Stimulated activated CD4-positive, alpha-beta T cell treated with anti-CD3 and anti-CD28 coated beads, Interleukin-1b, Interleukin-23, amount 100 ng/mL, for 1 hour (primary cell): ENCODE measurements around the gene MST1R.
A peak's percentile ranks its signal among the peaks of the same experiment; 100 is the strongest.
"Not testable (repeated sequence)": the region's sequence is repeated elsewhere in the genome, so short reads cannot be mapped to it uniquely, and the experiment has no call there.

Source experiments
- DNase-seq, 2 donors: peaks; one replicate each; pipeline ENCODE4 v3.0.0-alpha.2; 2020; ENCODE audit warnings: low read depth in 2 of 2

MST1R gene

GRCh38 chr3:49911611-49912010, 7.9 kb upstream of the MST1R start:
- no peak for DNase-seq

- no peak for DNase-seq
Measured at GRCh38 chr3:49911124-49911420, 7.4 kb upstream of the MST1R start.

DNA sequence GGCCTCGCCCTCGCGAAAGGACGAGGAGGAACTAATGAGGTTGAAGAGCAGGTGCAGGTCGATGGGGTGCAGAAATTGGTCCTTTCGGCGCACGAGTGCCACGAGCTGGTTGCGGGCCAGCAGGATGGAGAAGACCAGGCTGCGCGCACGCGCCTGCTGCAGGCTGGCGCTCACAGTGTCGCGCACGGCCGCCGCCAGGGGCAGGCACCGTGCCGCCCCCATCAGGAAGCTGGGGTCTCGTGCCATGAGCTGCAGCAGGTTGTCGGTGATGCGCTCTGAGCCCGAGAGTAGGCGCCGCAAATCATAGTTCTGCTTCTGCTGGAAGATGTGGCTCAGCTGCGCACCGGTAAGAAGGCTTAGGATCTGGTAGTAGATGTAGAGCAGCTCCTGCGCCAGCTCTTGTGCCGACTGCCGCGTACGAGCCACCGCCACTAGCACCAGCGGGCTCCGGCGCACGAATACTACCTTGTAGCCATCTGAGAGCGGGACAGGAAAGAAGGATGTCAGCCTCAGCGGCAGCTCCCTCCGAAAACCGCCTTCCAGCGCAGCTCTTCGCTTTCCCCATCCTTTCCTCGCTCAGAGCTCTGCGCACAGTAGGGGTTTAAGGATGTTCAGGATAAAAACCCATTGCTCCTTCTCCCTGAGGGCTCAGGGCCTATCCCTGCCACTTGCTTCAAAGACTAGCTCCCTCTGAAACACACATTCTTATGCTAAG, 6.9 kb upstream of the MST1R start:
- DNase-seq = no peak

GRCh38 chr3:49908373-49909199, 4.9 kb upstream of the MST1R start:
- no peak for DNase-seq

DNA sequence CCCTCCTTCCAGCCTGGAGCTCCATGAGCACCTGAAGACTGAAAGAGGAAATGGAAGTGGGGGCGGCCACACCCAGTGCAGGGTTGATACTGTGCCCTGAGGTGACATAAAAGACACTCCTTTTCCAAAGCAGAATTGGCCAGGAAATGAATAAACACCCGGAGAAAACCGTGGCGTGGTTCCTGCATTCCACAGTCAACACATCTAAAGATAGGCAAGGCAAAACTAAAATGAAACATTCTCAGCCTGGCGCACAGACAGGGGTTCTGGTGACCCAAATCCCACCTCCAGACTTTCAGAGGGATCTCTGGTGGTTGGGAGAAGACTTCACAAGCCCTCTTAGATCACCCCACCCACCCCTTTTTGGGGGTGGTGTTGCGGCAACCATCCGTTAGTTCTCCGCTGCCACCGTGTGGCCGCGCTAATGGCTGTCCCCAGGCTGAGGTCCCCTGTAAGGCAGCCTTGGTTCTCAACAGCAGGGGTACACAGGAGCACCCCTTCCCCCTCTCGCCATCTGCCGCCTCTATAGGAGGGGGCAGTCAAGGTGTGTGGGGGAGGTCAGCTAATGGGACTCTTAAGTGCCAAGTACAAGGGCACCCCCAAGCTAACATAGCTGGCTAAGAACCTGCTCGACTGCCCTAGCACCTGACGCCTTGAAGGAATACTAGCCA, 2.5 kb upstream of the MST1R start:
- DNase-seq = peak in 1 of 2 donors; percentile 13

- DNase-seq = not testable (repeated sequence)
Measured at GRCh38 chr3:49904448-49904847, 775 bp upstream of the MST1R start.

DNA sequence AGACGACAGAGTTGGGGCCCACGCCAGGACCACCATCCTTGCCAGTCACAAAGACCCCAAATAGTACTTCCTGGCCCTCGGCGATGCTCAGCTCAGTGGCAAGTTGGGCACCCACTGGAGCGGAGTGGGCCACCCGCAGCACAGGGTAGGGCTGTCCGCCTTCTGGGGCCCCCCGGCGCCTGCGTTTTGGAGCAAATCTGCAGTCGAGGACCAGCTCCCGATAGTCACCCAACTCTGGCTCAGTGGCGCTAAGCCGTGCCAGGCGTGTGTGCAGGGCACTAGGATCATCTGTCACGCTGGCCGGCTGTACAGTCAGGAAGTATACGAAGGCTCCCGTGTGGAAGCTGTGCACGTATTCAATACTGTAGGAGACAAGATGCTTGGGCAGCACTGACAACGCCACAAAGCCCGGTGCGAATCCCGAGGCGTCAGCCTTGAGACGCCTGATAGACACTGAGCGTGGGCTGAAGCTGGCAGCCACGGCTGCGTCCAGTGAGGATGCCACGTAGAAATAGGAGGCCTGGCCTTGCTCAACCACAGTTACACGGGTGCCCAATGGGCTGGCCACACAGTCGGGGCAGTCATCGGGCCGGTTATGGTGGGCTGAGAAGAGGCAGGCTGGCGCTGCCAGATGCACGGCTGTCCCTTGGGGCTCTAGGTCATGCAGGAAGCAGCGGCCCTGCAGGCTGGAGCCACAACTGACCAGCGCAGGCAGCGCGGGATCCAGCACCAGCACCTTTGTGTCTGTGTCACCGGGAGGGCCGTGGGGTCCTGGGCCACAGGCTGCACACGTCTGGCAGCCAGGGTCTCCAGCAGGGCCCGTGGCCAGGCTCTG, 945 bp downstream of the MST1R start:
- no peak for DNase-seq

- no peak for DNase-seq
Measured at GRCh38 chr3:49901366-49902339, 2.0 kb downstream of the MST1R start.

DNA sequence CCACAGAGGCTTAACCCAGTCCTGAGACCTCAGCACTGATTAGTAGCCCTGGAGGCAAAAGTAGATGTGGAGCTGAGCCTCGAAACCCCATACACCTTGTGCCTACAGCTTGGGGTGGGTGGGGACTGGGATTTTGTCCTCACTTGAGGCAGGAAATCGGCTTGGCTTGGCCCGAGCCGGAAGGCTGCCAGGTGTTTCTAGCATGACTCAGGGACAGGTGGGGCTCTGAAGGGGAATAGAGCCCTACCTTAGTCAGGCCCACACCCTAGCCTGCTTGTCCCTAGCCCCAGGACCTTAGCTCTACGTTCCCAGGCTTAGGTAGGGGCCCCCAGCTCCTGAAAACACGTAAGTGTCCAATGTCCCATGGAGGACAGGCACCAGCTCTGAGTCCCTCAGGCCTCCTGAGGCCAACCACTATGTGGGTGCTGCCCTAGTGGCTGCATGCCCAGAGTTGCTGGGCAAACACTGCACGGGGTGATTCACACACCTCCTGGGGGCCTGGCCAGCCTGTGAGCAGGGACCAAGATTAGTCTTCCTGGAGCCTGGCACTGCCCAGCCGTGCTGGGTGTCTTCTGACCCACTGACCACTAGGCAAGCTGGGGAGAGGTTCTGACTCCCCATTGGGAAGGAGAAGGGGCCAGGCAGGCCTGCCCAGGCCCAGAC, 3.1 kb downstream of the MST1R start:
- DNase-seq = no peak

- DNase-seq = no peak
Measured at GRCh38 chr3:49899815-49900214, 3.9 kb downstream of the MST1R start.

GRCh38 chr3:49898991-49899390, 4.7 kb downstream of the MST1R start:
- no peak for DNase-seq

DNA sequence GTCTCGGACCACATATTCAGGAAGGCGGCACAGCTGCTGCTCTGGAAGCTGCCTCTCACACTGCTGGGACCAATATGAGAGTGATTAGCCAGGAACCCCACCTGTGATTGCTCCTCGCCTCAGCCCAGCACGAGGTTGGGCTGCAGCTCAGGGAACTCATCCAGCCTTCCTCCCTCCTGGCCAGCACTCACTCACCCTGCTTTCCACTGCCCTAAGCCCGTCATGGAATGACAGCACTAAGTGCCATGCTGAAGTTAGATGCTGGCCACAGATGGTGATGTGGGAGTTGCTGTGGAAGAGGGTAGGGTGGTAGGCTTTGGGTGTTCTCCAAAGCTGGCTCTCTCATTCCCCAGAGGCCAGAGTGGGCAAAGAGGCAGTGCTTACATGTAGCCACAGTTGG, 7.3 kb downstream of the MST1R start:
- DNase-seq = no peak

DNA sequence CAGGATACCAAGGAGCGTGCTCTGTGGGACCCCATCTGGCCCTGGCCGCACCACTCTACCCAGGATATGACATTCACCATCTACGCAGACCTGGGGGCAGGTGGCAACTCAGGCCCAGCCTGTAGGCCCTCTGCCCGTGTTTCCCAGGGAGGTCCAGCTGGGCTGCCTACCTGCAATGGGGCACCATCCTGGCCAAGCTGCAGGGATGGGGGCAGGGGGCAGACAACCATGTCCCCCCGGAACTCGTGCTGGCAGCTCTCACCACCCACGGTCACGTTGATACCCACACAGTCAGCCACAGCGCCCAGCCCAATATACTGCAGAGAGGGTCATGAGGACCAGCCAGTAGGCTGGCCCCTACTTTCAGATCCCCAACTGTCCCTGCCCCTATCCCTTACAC, 7.9 kb downstream of the MST1R start:
- no peak for DNase-seq

- DNase-seq = no peak
Measured at GRCh38 chr3:49889296-49889695, 14.4 kb downstream of the MST1R start.

GRCh38 chr3:49886922-49887265, 16.8 kb downstream of the MST1R start:
- DNase-seq = no peak

DNA sequence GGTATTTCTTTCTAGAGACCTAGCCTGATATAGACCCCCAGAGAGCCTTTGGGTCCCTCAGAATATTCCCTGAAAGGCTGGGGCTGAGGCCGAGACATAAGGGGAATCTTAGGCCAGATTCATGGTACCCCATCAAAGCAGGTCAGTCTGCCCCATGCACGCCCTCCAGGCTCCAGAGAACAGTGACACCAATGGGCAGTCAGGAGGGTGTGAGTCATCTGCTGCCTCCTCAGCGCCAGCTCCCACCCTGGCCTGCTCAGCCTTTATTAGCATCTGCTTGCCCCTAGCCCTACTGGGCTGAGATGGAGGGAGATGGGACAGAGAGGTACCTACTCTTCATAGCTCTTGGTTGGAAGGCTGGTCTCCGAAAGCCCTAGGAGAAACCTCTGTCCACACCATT, 19.7 kb downstream of the MST1R start:
- DNase-seq = no peak

GRCh38 chr3:49882166-49882565, 21.5 kb downstream of the MST1R start:
- DNase-seq = no peak

DNA sequence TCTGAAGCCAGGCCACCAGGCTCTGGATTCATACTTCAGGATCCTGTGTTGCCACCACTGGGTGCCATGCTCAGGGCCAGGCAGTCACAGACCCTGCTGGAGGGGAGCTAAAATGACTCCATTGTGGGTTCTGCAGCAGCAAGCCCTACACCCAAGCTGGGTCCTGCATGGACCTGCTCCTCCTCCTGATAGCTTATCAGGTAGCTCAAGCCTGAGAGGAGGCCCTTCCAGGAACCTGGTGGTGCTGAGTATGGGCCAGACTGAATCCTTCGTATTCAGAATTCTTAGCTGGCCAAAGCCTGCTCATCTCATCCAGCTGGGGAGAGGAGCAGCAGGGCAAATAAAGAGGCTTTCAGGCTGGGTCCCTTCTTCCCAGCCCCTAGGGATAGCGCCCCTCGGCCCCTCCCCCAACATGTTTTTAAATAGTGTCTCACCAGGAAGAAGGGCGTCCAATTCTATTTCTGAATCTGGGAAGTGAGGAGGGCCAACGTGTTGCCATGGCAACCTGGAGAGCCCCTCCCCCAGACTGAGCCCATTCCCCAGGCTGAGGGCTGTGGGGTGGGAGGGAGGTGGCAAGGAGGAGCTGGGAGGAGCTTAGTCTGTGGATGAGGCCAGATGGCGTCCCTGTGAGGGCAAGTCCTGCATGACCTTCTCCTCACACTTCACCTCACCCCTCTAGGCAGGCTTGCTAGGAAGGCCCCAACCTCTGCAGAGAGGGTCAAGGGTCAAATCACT, 22.9 kb downstream of the MST1R start:
- DNase-seq = no peak

- no peak for DNase-seq
Measured at GRCh38 chr3:49879721-49880120, 24.0 kb downstream of the MST1R start.

DNA sequence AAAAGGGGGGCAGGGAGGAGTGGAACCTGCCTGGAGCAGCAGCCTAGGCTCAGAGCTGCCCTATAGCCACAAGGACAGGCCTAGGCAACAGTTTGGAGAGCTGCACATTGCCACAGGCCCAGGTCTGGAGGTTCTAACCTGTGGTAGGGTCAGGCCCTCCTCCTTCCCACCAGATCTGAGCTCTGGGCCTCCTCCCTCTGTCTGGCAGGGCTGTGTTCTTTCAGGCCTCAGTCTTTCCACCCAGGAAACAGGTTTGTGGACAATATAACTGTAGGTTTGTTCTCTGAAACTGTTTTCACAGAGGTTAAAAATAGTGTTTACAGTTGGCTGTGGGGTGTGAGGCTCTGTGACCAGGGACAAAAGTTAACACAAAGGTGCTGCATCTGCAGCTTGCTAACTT, 25.0 kb downstream of the MST1R start:
- DNase-seq = no peak
